COLO829 (cell line): Measurements from ENCODE around the gene DNASE1L1.

Source experiments
- DNase-seq: peaks from one replicate; pipeline ENCODE4 v3.0.0; 2012; ENCODE audit warnings: low spot score

DNASE1L1 gene

GRCh38 chrX:154409222-154409871 lies at the start of gene DNASE1L1:
Gene DNASE1L1, minus strand, starts transcription at chrX:154409254. Its CDS starts 3,686 bp downstream, at chrX:154405568.
- peak; percentile 69 for DNase-seq

GRCh38 chrX:154458116-154458953 lies 49.3 kb upstream of the DNASE1L1 start, which contains the start of gene PLXNA3:
Gene PLXNA3, plus strand, starts transcription at chrX:154458281. Its CDS starts 1,903 bp downstream, at chrX:154460184.
- DNase-seq, result no peak

GRCh38 chrX:154457491-154458115 lies 48.5 kb upstream of the DNASE1L1 start:
- DNase-seq, result no peak

- no peak for DNase-seq
These were observed 43.8 kb upstream of the DNASE1L1 start for GRCh38 chrX:154452823-154453222.

GRCh38 chrX:154450312-154450711 lies 41.3 kb upstream of the DNASE1L1 start:
- no peak for DNase-seq

GRCh38 chrX:154449618-154450017 lies 40.6 kb upstream of the DNASE1L1 start:
- no peak for DNase-seq

GRCh38 chrX:154448484-154448883 lies 39.4 kb upstream of the DNASE1L1 start:
- DNase-seq, result no peak

- DNase-seq, result no peak
These were observed 37.4 kb upstream of the DNASE1L1 start for GRCh38 chrX:154446430-154446829.

- no peak for DNase-seq
These were observed 36.7 kb upstream of the DNASE1L1 start for GRCh38 chrX:154445776-154446175.

- no peak for DNase-seq
These were observed 35.7 kb upstream of the DNASE1L1 start for GRCh38 chrX:154444755-154445246.

GRCh38 chrX:154443992-154444754 lies 35.1 kb upstream of the DNASE1L1 start, which contains the start of gene FAM50A:
Gene FAM50A, plus strand, starts transcription at chrX:154444141. Its CDS starts 95 bp downstream, at chrX:154444236.
- peak; percentile 76 for DNase-seq

GRCh38 chrX:154443479-154443910 lies 34.4 kb upstream of the DNASE1L1 start:
- no peak for DNase-seq

- DNase-seq, result no peak
These were observed 33.1 kb upstream of the DNASE1L1 start for GRCh38 chrX:154441984-154442707.

GRCh38 chrX:154441564-154441963 lies 32.5 kb upstream of the DNASE1L1 start:
- DNase-seq, result no peak

GRCh38 chrX:154440623-154441357 lies 31.7 kb upstream of the DNASE1L1 start:
- DNase-seq, result no peak

GRCh38 chrX:154439841-154440240 lies 30.8 kb upstream of the DNASE1L1 start:
- DNase-seq, result no peak

GRCh38 chrX:154437971-154438893 lies 29.2 kb upstream of the DNASE1L1 start:
- DNase-seq, result no peak

GRCh38 chrX:154436983-154437752 lies 28.1 kb upstream of the DNASE1L1 start, which contains the start of gene GDI1:
Gene GDI1, plus strand, starts transcription at chrX:154437154. Its CDS starts 101 bp downstream, at chrX:154437255.
- DNase-seq, result no peak
